Activated T-cell treated with anti-CD3 and anti-CD28 coated beads for 24 hours (primary cell): ENCODE results near the gene PDIA5.

Experiments used
- DNase-seq: peaks from one replicate; pipeline ENCODE4 v3.0.0-alpha.2; 2020; ENCODE audit warnings: low read depth

Gene PDIA5

DNA sequence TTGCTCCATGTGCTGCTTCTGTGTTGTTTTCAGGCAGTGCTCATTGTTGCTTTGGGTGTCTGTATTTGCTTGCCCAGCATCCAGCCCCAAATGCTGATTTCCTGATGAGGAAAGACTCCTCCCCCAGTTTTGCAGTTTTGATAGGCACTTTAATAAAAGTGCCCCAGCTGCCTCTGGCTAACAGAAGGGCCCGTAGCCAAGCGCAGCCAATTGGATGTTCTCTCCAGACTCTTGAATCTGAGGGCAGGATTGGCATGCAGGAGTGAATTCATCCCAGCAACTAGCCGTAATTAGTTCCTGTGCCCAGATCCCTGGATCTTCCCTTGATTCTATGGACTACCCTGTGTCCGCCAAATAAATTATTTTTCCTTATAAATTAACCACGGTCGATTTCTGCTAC lies 24.4 kb upstream of the PDIA5 start:
- DNase-seq: no peak

GRCh38 chr3:123044981-123045763 lies 21.7 kb upstream of the PDIA5 start:
- DNase-seq: no peak

DNA sequence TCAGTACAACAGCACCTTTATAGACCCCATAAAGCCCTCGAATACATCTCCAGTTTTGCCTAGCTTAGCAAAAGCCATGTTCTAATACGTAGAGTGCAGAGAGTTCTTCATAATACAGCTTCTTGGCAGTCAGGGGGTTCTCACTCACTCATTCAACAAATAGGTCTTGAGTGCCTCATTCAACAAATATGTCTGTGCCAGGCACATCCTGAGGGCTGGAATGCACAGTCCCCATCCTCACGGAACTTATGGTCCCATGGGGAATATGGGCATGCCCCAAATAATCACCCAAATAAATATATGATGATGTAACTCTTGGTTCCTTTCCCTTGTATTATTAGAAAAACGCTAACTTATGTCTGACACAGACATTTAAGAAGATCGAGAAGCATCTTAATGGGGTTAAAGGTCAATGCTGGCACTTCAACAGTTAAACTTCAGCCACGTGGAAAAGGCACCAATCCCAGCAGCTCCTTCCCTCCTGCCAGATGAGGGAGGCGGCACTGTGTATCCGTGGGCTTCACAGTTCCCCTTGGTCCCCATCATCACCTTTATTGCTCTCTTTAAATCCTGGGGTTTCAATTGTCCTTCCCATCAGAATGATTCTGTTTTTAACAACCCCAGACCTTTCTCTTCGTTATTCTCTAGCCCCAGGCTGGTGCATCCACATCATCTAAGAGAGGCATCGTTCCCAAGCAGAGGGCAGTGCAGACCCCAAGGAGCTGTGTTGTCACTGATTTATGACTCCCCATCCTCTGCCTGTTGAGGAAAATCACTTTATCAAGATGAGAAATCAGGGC lies 20.4 kb upstream of the PDIA5 start:
- no peak for DNase-seq

GRCh38 chr3:123047062-123047319 lies 19.8 kb upstream of the PDIA5 start:
- no peak for DNase-seq

DNA sequence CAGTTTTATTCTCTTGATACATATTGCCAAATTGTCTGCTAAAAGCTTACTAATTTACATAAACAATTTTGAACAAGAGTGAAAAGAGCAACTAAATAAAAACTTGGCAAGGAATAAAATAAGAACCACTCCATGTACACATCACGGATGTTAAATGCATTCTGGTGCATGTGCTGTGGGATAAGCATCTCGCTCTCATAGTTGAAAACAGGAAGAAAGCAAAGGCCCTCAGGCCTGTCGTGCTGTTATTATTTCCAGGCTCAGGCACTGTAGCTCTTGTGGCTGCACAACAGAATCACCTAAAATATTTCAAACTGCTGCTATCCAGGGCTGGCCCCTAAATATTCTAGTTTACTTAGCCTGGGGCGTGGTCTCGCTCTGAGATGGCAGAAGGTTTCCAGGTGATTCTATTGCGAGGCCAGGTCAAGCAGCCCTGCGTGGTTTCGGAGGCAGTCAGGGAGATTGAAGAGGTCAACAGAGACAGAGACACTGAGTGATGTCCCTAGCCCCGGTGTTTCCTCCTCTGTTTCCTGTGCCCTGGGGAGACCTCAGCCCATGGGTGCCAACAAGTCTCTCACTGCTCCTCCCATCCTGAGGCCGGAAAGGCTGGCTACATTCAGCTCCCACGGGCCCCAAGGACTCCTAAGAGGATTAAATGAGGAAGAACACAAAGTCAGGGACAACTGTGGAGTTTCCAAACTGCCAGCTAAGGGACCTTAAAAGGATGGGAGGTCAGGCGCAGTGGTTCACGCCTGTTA lies 18.2 kb upstream of the PDIA5 start:
- no peak for DNase-seq

DNA sequence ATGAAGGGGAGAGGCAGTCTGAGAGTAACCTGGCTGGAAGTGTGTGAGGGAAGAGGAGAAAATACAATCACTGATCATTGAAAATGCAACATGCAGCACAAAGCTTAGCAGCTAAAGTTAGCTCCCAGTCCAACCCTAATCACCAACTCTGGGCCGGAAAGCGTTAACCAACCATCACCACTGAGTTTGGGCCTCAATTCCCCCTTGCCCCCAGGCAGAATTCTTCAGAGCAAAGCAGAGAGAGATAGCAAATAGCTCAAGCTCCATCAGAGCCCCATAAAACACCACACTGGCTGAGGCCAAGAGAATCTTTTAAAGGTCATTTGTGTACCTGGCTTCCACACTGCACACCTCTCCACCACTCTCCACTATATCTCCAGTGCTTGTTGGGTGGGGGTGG lies 16.2 kb upstream of the PDIA5 start:
- no peak for DNase-seq

DNA sequence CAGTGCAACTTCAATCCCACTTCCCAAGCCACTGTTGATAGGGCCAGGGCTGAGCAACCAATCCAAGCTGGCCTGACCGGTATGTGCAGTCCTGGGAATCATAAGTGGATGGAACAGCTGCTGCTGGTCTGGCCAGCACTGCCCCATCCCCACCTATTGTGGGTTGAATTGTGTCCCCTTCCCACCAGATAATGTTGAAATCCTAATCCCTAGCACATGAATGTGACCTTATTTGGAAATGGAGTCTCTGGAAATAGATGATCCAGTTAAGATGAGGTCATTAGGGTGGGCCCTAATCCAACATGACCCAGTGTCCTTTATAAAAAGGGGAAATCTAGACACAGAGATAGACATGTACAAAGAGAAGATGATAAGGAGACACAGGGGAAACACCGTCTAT lies 13.7 kb upstream of the PDIA5 start:
- no peak for DNase-seq

DNA sequence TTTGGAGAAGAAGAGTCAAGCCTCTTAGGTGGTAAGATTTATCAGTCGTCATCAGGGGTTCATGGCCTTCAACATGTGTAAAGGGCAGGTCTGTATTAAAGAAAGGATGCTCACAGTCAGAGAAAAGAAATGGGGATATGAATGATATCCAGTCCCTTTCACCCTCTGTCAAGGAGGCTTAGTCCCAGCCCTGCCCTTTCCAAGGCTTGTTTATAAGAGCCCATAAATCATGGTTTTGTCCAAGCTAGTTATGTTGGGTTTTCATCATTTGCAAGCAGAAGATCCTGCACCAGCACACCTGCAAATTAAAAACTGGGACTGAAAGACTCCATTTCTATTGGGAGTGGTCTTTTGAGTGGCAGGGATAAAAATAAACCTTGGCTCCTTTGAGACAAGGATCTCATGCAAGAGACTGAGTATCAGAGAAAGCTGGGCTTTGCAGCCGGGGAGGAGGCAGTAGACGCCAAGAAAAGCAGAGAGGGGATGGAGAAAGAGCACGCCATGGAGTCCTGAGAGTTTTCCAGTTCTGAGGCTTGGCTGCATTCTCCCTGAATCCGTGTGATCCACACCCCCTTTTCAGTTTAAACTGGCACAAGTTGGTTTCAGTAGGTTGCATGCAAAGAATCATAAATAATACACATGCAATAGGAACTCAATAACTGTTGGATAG lies 12.6 kb upstream of the PDIA5 start:
- no peak for DNase-seq

GRCh38 chr3:123054931-123055330 lies 11.9 kb upstream of the PDIA5 start:
- DNase-seq: no peak

- DNase-seq: no peak
Measured at GRCh38 chr3:123055352-123055751, 11.5 kb upstream of the PDIA5 start.

DNA sequence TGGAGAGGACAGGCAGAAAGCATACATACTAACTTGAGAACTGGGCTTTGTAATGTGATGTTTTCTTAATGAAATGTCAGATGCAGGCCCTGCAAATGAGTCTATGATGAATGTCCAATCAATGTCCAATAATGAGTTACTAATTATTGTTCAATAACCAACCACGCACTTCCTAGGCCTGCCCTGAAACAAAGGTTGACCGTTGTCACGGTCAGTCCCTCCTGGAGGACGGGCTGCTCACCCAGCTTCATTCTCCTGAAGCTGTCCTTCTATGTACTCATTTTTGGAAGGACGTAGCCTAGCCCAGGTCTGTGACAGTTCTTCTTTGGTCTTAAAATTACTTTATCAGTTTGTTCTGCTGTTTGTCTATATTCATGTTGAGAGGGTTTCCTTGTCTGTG lies 8.3 kb upstream of the PDIA5 start:
- DNase-seq: no peak

GRCh38 chr3:123060054-123060453 lies 6.8 kb upstream of the PDIA5 start:
- no peak for DNase-seq

DNA sequence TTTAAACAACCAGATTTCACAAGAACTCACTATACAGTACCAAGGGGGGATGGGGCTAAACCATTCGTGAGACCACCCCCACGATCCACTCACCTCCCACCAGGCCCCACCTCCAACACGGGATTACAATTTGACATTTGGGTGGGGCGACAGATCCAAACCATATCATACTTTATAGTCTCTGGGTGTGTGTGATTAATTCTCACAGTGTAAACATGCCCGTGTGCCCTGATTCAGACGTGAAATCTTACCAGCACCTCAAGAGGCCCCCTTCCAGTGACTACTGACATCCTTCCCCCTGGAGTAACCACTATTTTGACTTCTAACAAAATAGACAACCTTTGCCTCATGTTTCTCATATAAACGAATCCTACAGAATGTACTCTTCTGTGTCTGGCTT lies 5.0 kb upstream of the PDIA5 start:
- DNase-seq: no peak

GRCh38 chr3:123063034-123063433 lies 3.8 kb upstream of the PDIA5 start:
- DNase-seq: no peak

DNA sequence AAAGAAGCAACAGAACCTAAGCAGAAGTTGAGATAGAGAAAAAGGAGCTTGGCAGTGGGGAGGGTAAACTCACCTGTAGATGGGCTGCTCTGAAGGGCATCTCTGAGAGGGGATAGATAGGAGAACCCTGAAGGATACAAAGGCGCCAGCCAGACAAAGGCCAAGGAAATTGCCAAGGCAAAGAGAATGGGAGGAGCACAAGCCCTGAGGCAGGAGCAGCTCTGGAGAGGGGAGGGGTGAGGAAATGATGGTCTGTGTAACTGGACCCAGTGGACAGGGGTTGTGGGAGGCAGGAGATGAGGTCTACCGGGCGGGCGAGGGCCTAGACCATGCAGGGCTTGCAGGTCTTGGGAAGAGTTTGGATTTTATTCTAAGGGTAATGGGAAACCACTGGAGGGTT lies 2.3 kb upstream of the PDIA5 start:
- no peak for DNase-seq

- DNase-seq: no peak
Measured at GRCh38 chr3:123064914-123065313, 1.9 kb upstream of the PDIA5 start.

GRCh38 chr3:123066599-123066895 lies 278 bp upstream of the PDIA5 start:
- no peak for DNase-seq

DNA sequence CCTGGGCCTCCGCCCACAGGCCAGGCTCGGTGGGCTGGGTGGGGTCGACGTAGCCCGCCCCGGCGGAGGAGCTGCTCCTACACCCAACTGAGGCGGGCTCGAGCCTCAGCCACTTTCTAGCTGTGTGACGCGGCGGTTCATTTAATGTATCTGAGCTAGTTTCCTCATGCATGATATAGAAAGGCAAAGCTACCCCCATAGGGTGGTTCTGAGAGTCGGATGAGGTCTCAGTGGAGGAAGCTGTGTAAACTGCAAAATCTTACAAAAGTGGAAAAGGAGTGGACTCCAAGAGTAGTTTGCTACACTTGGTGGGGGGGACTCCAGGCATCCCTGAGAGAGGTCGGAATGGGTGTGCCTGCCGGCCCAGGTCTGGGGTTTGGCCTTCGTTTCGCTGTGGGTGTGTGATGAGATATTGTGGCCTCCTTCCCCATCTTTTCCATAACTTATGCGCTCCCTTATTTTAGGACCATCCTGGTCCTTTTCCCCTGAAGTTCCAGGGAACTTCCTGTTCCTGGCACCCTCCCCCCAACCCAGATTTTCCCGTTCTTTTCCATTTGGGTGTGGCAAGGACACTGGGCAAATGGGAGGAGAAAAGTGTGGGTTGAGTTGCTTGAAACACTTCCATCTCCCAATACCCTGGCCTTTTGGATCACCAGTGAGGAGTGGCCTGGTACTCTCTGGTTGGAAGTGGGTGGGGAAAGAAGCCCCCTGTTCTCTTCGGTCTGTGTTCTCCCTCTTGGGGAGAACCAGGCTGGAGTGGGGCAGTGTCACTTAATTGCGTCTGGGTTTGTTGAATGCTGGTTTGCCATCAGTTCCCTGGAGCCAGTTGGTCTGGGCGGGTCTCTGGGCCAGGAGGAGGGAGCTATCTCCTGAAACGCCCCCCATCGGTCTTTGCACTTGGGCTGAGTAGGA lies 1.1 kb downstream of the PDIA5 start:
- DNase-seq: no peak

DNA sequence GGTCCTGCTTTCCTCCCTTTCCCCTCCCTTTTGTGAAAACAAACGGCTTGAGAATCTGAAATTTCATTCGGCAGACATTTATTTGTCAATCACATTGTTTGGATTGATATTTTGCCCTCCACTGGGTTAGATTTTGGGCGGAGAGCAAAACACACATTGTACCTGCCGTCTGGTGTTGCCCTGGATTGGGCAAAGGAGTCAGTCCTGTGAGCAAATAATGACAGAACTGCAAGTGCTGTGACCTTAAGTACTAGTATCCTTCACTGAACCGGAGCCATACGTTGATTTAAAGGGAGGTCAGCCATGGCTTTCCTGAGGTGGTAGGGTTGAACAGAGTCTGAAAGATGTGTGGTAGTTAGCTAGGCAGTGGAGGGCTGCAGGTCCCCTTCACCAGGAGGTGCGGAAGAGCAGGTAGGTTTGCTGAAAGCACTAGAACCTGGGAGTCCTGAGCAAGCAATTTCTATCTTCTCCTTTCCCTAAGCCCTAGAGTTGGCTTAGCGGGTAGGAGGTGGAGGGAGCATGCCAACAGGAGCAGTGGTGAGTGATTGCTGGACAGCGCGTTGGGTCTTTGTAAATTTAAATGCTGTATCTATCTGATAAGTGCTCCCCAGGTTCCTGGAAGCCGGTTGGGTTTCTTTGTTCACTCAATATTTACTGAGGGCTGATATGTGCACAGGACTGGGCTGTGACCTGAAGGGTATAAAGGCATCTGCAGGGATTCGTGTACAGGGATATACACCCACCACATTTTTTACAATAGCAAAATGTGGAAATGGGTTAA lies 2.0 kb downstream of the PDIA5 start:
- no peak for DNase-seq

DNA sequence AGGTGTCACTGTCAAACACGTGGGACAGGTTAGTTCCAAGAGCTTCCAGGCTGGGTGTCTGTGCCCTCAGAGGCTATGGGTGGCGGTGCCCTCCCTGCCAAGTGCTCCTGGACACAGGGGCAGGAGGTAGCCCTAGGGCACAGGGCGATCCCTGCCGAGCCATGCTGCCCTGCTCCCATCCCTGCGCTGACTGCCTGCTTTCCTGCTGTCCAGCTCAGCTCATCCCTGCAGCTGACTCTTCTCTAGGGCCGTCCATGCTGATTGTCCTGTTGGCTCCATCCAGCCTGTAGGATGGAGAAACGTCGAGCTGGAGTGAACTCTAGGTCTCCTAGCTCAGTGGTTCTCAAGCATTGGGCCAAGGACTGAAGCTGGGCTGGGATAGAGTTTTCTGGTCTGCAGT lies 3.7 kb downstream of the PDIA5 start:
- DNase-seq: no peak

DNA sequence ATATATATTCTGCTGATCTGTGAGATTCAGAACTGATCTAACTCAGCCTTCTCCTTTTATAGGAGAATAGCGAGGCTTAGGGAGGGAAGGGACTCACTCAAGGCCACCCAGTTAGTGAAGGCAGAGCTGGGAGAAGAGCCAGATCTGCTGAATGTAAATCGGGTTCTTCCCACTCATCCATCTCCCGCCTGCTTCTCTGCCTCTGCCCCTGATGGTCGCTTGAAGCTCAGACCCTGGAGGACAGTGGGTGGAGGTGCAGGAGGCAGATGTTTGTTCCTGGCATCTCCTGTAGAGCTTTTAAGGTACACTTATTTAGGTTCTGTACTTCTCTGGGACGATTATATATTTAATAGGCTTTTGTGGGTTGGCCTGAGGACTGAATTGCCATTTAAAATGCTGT lies 4.3 kb downstream of the PDIA5 start:
- no peak for DNase-seq
